Activated T-cell treated with anti-CD3 and anti-CD28 coated beads, Interleukin-2, amount 50 U/mL, for 24 hours (primary cell): ENCODE results near the gene TMEM267.
"Not testable (repeated sequence)": the region's sequence is repeated elsewhere in the genome, so short reads cannot be mapped to it uniquely, and the experiment has no call there.

Source experiments
- DNase-seq: peaks from one replicate; pipeline ENCODE4 v3.0.0-alpha.2; 2020
- H3K27ac Mint-ChIP-seq: 2 replicates; pipeline ENCODE4 v1.8.0; 2020; ENCODE audit warnings: mild to moderate bottlenecking, mixed read lengths
- H3K27me3 Mint-ChIP-seq: 2 replicates; pipeline ENCODE4 v1.8.0; 2020; ENCODE audit warnings: mixed read lengths
- H3K36me3 Mint-ChIP-seq: 2 replicates; pipeline ENCODE4 v1.8.0; 2020; ENCODE audit warnings: low read depth, mixed read lengths
- H3K4me1 Mint-ChIP-seq: 2 replicates; pipeline ENCODE4 v1.8.0; 2020; ENCODE audit warnings: low read depth, mixed read lengths
- H3K4me3 Mint-ChIP-seq: 2 replicates; pipeline ENCODE4 v1.8.0; 2020; ENCODE audit warnings: mild to moderate bottlenecking, moderate library complexity, mixed read lengths
- H3K9me3 Mint-ChIP-seq: 2 replicates; pipeline ENCODE4 v1.8.0; 2020; ENCODE audit warnings: mixed read lengths

TMEM267 gene

DNA sequence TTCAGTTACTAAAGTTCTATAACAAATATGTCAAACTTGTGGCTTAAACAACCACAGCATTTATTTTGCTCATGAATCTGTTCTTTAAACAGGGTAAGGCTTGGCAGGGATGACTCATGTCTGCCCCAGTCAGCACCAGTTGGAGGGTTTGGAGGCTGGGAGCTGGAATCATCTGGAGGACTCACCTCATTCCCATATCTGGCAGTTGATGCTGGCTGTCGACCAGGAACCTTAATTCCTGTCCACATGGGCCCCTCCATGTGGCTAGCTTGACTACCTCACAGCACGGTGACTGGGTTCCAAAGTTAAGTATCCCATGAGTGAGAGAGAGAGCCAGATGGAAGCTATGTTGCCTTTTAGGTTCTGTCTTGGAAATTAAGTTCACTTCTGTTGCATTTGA lies 57.7 kb downstream of the TMEM267 start:
- Mint-ChIP-seq H3K27me3 (no peaks in the 10 kb centered on the region), H3K27ac (no peak overlapping the region), H3K9me3 (no peaks in the 10 kb centered on the region), H3K4me3 (no peak overlapping the region), H3K4me1 (no peaks in the 10 kb centered on the region), H3K36me3 (no peaks in the 10 kb centered on the region)
- DNase-seq: no peak

DNA sequence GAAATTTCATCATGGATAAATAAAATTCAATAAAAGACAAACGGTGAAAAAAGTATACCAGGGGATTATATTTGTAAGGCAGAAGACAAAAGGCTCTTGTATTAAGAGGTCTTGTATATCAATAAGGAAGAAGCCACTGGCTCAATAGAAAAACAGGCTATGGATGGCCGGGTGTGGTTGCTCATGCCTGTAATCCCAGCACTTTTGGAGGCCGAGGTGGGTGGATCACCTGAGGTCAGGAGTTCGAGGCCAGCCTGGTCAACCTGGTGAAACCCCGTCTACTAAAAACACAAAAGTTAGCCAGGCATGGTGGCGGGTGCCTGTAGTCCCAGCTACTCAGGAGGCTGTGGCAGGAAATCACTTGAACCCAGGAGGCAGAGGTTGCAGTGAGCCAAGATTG lies 60.6 kb downstream of the TMEM267 start:
- H3K4me3 Mint-ChIP-seq, H3K4me1 Mint-ChIP-seq, H3K27ac Mint-ChIP-seq, H3K9me3 Mint-ChIP-seq, H3K36me3 Mint-ChIP-seq, H3K27me3 Mint-ChIP-seq, DNase-seq: not testable (repeated sequence)

DNA sequence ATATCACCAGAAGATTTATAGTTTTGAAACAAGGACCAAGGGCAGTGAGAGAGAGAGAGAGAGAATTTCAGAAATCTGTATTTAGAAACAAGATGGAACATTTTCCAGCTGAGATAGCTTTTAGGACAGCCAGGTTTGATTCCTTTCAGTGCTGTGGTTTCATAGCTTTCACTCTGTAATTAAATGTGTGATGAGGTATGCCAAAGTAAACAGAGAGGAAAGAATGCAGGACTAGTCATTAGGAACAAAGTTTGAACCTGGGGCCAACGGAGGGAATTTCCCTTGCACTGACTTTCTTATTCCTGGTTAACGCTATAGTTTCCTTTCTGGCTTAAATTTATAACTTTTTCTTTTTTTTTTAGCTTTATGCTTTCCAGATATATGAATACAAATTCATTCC lies 61.5 kb downstream of the TMEM267 start:
- no peaks in the 10 kb centered on the region for H3K9me3 Mint-ChIP-seq

DNA sequence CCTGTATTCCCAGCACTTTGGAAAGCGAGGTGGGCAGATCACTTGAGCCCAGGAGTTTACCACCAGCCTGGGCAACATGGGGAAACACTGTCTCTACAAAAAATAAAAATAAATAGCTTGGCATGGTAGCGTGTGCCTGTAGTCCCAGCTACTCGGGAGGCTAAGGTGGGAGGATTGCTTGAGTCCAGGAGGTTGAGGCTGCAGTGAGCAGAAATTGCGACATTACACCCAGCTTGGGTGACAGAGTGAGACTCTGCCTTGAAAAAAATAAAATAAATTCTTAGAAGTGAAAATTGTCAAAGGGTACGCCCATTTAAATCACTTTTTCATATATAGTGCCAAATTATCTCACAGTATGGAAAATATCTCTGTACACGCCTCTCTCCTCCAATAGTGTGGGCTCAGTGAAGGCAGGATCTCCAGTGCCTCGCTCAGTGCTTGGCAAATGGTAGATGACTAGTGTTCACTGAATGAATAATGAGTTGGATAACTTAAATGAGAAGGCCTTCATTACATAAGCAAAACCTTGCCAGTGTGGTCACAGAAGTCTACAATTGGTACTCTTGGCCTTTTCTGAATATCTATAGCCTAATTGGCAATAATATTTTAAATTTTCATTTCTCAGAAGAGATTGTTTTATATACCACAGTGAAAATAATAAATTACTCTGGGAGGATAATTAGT lies 62.1 kb downstream of the TMEM267 start:
- Mint-ChIP-seq H3K36me3 (no peaks in the 10 kb centered on the region), H3K27ac (no peak overlapping the region), H3K4me1 (no peaks in the 10 kb centered on the region), H3K27me3 (no peaks in the 10 kb centered on the region), H3K9me3 (no peaks in the 10 kb centered on the region), H3K4me3 (no peak overlapping the region)
- no peak for DNase-seq

More for the DNA sequence above, 61.5 kb downstream of the TMEM267 start:
- H3K27ac Mint-ChIP-seq: no peak overlapping the region
- no peaks in the 10 kb centered on the region for H3K27me3 Mint-ChIP-seq
- no peaks in the 10 kb centered on the region for H3K36me3 Mint-ChIP-seq
- DNase-seq: no peak
- no peaks in the 10 kb centered on the region for H3K4me1 Mint-ChIP-seq
- H3K4me3 Mint-ChIP-seq: no peak overlapping the region

DNA sequence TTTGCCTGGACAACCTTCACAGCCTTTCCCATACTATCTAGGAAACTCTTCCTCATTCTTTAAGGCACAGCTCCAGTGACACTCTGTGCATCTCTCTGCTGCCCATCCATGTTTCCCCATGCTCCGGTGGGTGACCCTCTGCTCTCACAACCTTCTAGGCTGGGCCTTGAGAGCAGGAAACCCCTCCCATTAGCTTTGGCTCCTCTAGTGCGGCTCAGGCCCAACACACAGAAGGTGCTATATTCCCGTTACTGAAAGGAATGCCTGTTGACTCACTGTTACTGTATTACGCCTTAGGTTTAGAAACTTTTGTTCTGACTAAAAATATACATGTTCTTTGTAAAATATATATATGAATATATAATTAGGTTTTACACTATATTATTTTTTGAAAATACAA lies 63.4 kb downstream of the TMEM267 start:
- Mint-ChIP-seq H3K4me1 (no peaks in the 10 kb centered on the region), H3K4me3 (no peak overlapping the region), H3K9me3 (no peaks in the 10 kb centered on the region), H3K27me3 (no peaks in the 10 kb centered on the region), H3K36me3 (no peaks in the 10 kb centered on the region), H3K27ac (no peak overlapping the region)
- DNase-seq: no peak

DNA sequence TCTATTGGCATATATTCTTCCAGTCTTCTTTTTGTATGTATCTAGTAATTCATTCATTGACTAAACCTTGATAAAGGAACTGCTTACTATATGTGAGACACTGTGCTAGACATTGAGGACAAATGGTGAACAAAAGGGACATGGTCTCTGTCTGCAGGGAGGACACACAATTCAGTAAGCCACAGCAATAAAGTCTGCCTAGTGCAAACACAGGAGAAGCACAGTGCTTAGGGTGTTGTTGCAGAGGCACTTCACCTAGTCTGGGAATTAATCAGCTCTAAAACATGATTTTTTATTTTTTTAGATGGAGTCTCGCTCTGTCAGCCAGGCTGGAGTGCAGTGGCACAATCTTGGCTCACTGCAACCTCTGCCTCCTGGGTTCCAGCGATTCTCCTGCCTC lies 65.1 kb downstream of the TMEM267 start:
- Mint-ChIP-seq H3K36me3 (no peaks in the 10 kb centered on the region), H3K9me3 (no peaks in the 10 kb centered on the region), H3K4me1 (no peaks in the 10 kb centered on the region), H3K27me3 (no peaks in the 10 kb centered on the region), H3K27ac (no peak overlapping the region), H3K4me3 (no peak overlapping the region)
- DNase-seq: no peak

DNA sequence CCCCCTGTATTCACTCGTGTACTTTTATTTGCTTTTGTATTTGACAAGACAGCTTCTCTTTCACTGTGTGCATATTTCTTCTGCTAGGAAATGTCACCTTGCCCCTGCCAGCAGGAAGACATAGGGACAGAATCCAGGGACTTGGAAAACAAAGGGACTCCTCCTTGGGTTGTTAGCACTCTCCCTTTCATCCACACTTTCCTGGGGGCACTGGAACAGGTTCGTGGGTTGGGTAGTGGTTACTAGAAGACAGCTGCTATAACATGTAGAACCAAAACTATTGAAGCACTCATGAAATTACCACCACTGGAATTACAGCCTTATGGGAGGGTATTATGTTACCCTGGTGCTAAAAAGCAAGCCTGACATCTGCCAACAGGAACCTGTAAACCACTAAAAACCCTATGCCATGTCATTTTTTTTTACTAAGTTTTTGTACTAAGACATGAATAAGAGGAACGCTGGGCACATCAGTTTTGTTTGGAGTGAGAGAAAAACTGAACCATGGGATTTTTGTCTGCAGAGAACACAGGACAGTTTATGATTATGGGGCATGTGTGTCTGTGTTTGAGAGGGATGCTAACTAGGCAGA lies 66.8 kb downstream of the TMEM267 start:
- no peaks in the 10 kb centered on the region for H3K36me3 Mint-ChIP-seq
- H3K4me3 Mint-ChIP-seq: no peak overlapping the region
- H3K9me3 Mint-ChIP-seq: no peaks in the 10 kb centered on the region
- H3K27me3 Mint-ChIP-seq: no peaks in the 10 kb centered on the region
- no peak overlapping the region for H3K27ac Mint-ChIP-seq
- H3K4me1 Mint-ChIP-seq: no peaks in the 10 kb centered on the region
- no peak for DNase-seq

DNA sequence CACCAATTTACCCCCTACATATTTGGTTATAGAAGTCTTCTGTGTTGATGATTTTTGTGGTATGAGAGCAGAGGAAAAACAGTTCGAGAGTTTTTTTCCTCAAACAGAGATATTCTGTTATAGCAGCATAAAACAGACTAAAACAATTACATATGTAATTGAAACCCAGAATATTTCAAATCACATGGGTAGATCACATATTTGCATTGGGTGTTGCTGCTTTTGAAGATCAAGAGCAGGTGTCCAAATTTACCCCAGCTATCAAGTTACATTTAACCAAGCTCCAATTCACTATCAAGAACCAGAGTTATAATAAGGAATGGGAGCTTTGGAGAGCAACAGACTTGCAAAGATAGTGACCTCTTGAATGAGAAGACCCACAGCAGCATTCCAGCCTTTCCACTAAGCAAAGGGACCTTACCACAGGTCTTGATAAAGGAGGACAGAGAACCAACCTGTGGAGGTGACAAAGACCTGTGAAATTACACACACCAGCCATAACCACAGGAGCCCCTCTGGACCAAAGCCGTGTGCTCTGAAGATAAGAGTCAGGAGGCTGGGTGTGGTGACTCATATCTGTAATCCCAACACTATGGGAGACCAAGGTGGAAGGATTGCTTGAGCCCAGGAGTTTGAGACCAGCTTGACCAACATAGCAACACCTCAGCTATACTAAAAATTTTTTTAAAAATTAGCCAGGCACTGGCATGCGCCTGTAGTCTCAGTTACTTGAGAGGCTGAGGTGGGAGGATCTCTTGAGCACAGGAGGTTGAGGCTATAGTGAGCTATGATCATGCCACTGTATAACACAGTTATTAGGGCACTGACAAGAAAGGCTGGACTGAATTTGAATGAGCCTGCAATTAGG lies 67.5 kb downstream of the TMEM267 start:
- Mint-ChIP-seq H3K4me3 (no peak overlapping the region), H3K36me3 (no peaks in the 10 kb centered on the region), H3K4me1 (no peaks in the 10 kb centered on the region), H3K9me3 (no peaks in the 10 kb centered on the region), H3K27me3 (no peaks in the 10 kb centered on the region), H3K27ac (no peak overlapping the region)
- DNase-seq: no peak

DNA sequence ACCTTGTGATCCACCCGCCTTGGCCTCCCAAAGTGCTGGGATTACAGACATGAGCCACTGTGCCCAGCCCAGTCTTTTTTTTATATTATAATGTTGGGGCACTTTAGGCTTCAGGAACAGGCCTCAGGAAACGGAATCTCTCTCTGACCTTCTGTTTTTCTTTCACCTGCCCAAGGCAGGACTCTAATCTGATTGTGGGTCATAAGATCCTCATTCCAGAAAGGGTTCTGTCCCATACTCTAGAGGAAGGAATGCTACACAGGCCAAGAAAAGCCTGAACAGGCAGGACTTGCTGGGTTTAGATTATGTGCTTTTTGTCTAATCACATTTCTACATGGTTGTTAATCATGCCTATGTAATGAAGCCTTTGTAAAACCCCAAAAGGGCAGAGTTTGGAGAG lies 69.7 kb downstream of the TMEM267 start:
- Mint-ChIP-seq H3K36me3 (no peaks in the 10 kb centered on the region), H3K27me3 (no peaks in the 10 kb centered on the region), H3K9me3 (no peaks in the 10 kb centered on the region), H3K4me3 (no peak overlapping the region), H3K27ac (no peak overlapping the region), H3K4me1 (no peaks in the 10 kb centered on the region)
- DNase-seq: no peak

DNA sequence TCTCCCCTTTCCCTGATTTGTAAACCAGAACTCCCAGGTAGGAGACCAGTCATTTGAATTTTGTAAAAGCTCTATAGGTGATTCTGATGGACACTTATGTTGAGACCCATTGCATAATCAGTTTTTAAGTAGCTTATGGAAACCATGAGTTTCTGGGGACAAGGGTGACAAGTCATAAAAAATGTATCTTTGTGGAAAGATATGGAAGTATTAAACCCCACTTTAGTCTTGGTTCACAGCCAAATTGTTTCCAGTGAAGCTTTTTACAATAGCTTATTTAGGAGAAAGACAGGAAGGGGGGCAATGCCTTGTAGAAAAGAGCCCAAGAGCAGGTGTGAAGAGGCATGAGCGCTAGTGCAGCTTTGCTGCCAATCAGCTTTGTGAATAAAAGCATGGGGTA lies 71.0 kb downstream of the TMEM267 start:
- Mint-ChIP-seq H3K27me3 (no peaks in the 10 kb centered on the region), H3K36me3 (no peaks in the 10 kb centered on the region), H3K9me3 (no peaks in the 10 kb centered on the region)

DNA sequence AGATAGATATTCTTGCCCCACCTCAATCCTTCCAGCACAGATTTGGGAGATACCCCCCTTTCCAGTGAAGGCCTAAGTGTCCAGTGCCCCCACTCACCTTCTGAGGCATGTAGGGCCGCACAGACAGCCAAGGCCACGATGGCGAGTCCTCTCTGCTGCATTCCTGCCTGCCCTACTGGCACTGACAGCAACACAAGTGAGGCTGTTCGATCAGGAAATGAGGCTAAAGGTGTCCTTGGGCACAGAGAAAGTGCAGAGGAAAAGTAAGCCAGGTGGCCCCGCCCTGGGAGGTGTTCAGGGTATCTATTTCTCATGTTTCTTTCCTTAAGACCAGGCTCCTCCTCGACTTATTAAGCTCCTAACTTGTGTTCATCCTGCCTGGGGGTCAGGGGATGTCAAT lies 71.5 kb downstream of the TMEM267 start, which contains the start of gene CCL28:
Gene CCL28, minus strand, starts transcription at position 236 of the 400 bp plus-strand sequence. Its CDS starts 75 bp downstream, at position 161.
- no peak for DNase-seq
- Mint-ChIP-seq H3K27me3 (no peaks in the 10 kb centered on the region), H3K4me1 (no peaks in the 10 kb centered on the region), H3K9me3 (no peaks in the 10 kb centered on the region), H3K27ac (no peak within 1 kb of the TSS), H3K36me3 (no peaks in the 10 kb centered on the region), H3K4me3 (no peak within 1 kb of the TSS)

More for the DNA sequence above, 71.0 kb downstream of the TMEM267 start:
- Mint-ChIP-seq H3K27ac (no peak overlapping the region), H3K4me3 (no peak overlapping the region), H3K4me1 (no peaks in the 10 kb centered on the region)
- no peak for DNase-seq

DNA sequence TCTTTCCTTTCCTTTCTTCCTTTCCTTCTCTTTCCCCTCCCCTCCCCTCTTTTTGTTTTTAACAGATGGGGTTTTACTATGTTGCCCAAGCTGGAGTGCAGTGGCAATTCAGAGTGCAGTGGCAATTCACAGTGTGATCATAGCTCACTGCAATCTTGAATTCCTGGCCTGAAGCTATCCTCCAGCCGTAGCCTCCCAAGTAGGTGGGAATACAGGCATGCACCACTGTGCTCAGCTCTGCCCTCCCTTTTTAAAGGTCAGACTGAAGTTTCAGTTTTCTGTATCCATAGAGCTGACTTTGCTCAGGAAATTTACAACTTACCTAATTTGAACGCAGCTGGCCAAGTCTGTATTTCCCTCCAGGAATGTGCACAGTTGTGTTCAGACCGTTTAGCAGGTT lies 72.2 kb downstream of the TMEM267 start:
- no peaks in the 10 kb centered on the region for H3K4me1 Mint-ChIP-seq
- no peak overlapping the region for H3K4me3 Mint-ChIP-seq
- H3K27me3 Mint-ChIP-seq: no peaks in the 10 kb centered on the region
- H3K27ac Mint-ChIP-seq: no peak overlapping the region
- no peaks in the 10 kb centered on the region for H3K36me3 Mint-ChIP-seq
- no peak for DNase-seq
- peaks cover 6% of the 10 kb centered on the region for H3K9me3 Mint-ChIP-seq

DNA sequence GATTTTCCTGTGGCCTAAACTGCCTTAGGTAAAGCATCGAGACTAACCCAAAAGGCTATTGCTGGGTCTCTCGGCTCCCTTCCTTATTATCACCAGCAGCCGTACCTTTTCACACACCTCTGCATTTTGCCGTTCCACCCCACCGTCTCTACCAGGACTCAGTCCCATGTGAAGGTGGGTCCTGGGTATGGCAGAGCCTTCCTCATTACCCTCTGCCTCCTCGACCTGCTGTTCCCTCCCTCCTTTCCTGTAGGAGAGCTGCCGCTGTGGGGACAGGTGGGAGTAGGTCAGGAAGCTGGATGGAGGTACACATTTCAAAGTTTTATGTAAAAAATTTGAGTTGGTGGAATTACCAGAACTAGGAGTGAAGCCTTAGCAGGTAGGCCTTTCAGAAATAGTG lies 73.3 kb downstream of the TMEM267 start:
- Mint-ChIP-seq H3K27ac (no peak overlapping the region), H3K4me1 (no peaks in the 10 kb centered on the region), H3K36me3 (no peaks in the 10 kb centered on the region), H3K27me3 (no peaks in the 10 kb centered on the region), H3K4me3 (no peak overlapping the region), H3K9me3 (peaks cover 9% of the 10 kb centered on the region)
- no peak for DNase-seq

DNA sequence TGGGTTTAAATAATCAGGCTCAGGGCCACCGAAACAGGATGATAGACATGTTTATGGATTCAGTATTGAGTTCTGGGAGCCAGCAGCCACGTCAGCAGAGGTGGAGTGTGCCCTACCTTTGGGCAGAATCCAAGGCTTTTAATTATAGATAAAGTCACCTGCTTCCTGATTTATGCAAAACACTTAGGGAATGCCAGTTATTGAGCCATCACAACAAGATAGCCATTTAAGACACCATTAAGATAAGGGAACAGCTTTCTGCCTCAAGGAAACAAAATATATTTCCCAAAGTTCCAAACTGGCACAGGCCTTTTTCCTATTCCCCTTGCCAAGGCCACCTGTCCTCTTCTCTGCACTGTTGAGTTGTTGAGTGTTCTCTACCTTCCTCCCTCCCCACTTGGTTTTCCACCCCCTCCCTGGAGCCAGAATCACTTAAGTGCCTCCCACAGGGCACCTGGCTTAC lies 73.8 kb downstream of the TMEM267 start:
- Mint-ChIP-seq H3K27ac (no peak overlapping the region), H3K36me3 (no peaks in the 10 kb centered on the region), H3K4me1 (no peaks in the 10 kb centered on the region), H3K9me3 (peaks cover 15% of the 10 kb centered on the region), H3K4me3 (no peak overlapping the region), H3K27me3 (no peaks in the 10 kb centered on the region)
- DNase-seq: no peak
